SK-N-SH (cell line): ENCODE measurements around the gene GRK1. TPM values are rescaled to one million over a fixed set of nuclear protein-coding genes. Genes with fewer than 3 reads are reported as not detected.

ENCODE experiments used
- CTCF ChIA-PET: fragments of 300-600, 350-600 bp; formaldehyde crosslinking; extraction: SDS; loops from one replicate; lab custom pipeline; 2021; lab: Yijun Ruan, JAX
- POLR2A ChIA-PET: fragments of 350-600 bp; sonication (Branson Sonifier 250); formaldehyde crosslinking; extraction: SDS; loops from one replicate; lab custom pipeline; 2020; ENCODE audit warnings: antibody characterized with exemption, inconsistent platforms; lab: Yijun Ruan, JAX
- DNase-seq: peaks from one replicate; pipeline ENCODE4 v3.0.0; 2012
- H2AFZ ChIP-seq: fragments of 200-600 bp; sonication (generic); 2 replicates; pipeline ENCODE4 v1.8.1; 2016; ENCODE audit warnings: antibody characterized with exemption, mild to moderate bottlenecking, low read depth
- H3F3A ChIP-seq: fragments of 200-600 bp; sonication (generic); replicated peaks from 2 replicates; pipeline ENCODE3; 2016; ENCODE audit warnings: antibody characterized with exemption, mild to moderate bottlenecking; ENCODE audit not compliant: insufficient read depth
- H3K27ac ChIP-seq, 2 experiments: fragments of 200-500 bp in 1 of 2; fragments of 200-600 bp in 1 of 2; sonication (Bioruptor generic) in 1 of 2; sonication (generic), shearing (Covaris generic) in 1 of 2; 2 replicates each; pipeline versions ENCODE4 v1.5.1 to v1.6.1; 2014 to 2016; ENCODE audit warnings: low read depth in 2 of 2, inconsistent platforms in 1 of 2, low read length in 1 of 2, mild to moderate bottlenecking in 1 of 2, mixed read lengths in 1 of 2
- H3K27me3 ChIP-seq: fragments of 200-600 bp; sonication (generic), shearing (Covaris generic); 2 replicates; pipeline ENCODE4 v1.6.1; 2016; ENCODE audit warnings: mixed run types; ENCODE audit not compliant: insufficient read depth
- H3K36me3 ChIP-seq, 2 experiments: fragments of 200-500 bp in 1 of 2; fragments of 200-600 bp in 1 of 2; sonication (Bioruptor generic) in 1 of 2; sonication (generic) in 1 of 2; replicated peaks in 1 of 2; 2 replicates each; pipeline versions ENCODE3 to v1.5.1; 2014 to 2016; ENCODE audit warnings: low read length in 1 of 2, mild to moderate bottlenecking in 1 of 2; ENCODE audit not compliant: insufficient read depth in 2 of 2, control insufficient read depth in 1 of 2
- H3K4me1 ChIP-seq, 2 experiments: fragments of 200-500 bp in 1 of 2; fragments of 200-600 bp in 1 of 2; sonication (Bioruptor generic) in 1 of 2; sonication (generic), shearing (Covaris generic) in 1 of 2; 2 replicates each; pipeline versions ENCODE4 v1.5.1 to v1.6.1; 2014 to 2016; ENCODE audit warnings: low read depth in 1 of 2, low read length in 1 of 2, mixed run types in 1 of 2; ENCODE audit not compliant: insufficient read depth in 2 of 2, control insufficient read depth in 1 of 2
- H3K4me2 ChIP-seq: fragments of 200-600 bp; sonication (generic), shearing (Covaris generic); 2 replicates; pipeline ENCODE4 v1.6.1; 2017; ENCODE audit warnings: mixed run types
- H3K4me3 ChIP-seq, 2 experiments: fragments of 200-500 bp in 1 of 2; fragments of 200-600 bp in 1 of 2; sonication (Bioruptor generic) in 1 of 2; sonication (generic), shearing (Covaris generic) in 1 of 2; 2 replicates each; pipeline versions ENCODE4 v1.5.1 to v1.8.1; 2014 to 2016; ENCODE audit warnings: low read depth in 2 of 2, inconsistent platforms in 1 of 2, low read length in 1 of 2, mild to moderate bottlenecking in 1 of 2, mixed read lengths in 1 of 2, moderate library complexity in 1 of 2
- H3K79me2 ChIP-seq: fragments of 200-600 bp; sonication (generic); 2 replicates; pipeline ENCODE4 v1.8.1; 2017; ENCODE audit warnings: mild to moderate bottlenecking; ENCODE audit not compliant: insufficient read depth
- H3K9ac ChIP-seq: fragments of 200-600 bp; sonication (generic); 2 replicates; pipeline ENCODE4 v1.6.1; 2017; ENCODE audit warnings: mixed run types
- H3K9me2 ChIP-seq: fragments of 200-600 bp; sonication (generic); 2 replicates; pipeline ENCODE4 v1.6.1; 2017; ENCODE audit warnings: mixed run types
- H3K9me3 ChIP-seq: fragments of 200-600 bp; sonication (generic); 2 replicates; pipeline ENCODE4 v1.6.1; 2017; ENCODE audit warnings: mixed run types, mild to moderate bottlenecking, moderate library complexity
- H4K20me1 ChIP-seq: fragments of 200-600 bp; sonication (generic); 2 replicates; pipeline ENCODE4 v1.6.1; 2017; ENCODE audit warnings: mild to moderate bottlenecking, mixed run types; ENCODE audit not compliant: insufficient read depth
- CHD2 ChIP-seq: fragments of 150-350 bp; IDR thresholded peaks from 2 replicates; pipeline ENCODE4 v1.6.1; 2018; ENCODE audit warnings: low read length; ENCODE audit not compliant: partially characterized antibody
- EZH2phosphoT487 ChIP-seq: fragments of 200-600 bp; sonication (generic); IDR thresholded peaks from 2 replicates; pipeline ENCODE4 v1.6.1; 2017; ENCODE audit warnings: low read depth, mixed run types, mild to moderate bottlenecking, antibody characterized with exemption, moderate library complexity, borderline replicate concordance
- FOSL2 ChIP-seq: IDR thresholded peaks from 2 replicates; pipeline ENCODE4 v1.4.0; 2012; ENCODE audit warnings: low read depth, mild to moderate bottlenecking, moderate library complexity, borderline replicate concordance
- GATA2 ChIP-seq: sonication (generic); formaldehyde crosslinking; IDR thresholded peaks from 2 replicates; pipeline ENCODE4 v1.5.0; 2020; ENCODE audit warnings: mild to moderate bottlenecking, missing genetic modification reagents
- JUND ChIP-seq: IDR thresholded peaks from 2 replicates; pipeline ENCODE4 v1.4.0; 2012
- MEF2A ChIP-seq: IDR thresholded peaks from 2 replicates; pipeline ENCODE4 v1.4.0; 2012; ENCODE audit warnings: low read depth, borderline replicate concordance
- NFIC ChIP-seq: IDR thresholded peaks from 2 replicates; pipeline ENCODE4 v1.4.0; 2012; ENCODE audit warnings: borderline replicate concordance
- RCOR1 ChIP-seq: fragments of 150-350 bp; IDR thresholded peaks from 2 replicates; pipeline ENCODE4 v1.6.1; 2017; ENCODE audit warnings: antibody characterized with exemption, low read length
- RFX5 ChIP-seq: IDR thresholded peaks from 2 replicates; pipeline ENCODE4 v1.6.1; 2012; ENCODE audit warnings: mild to moderate bottlenecking, improper control_type of control experiment, low read length
- RXRA ChIP-seq: IDR thresholded peaks from 2 replicates; pipeline ENCODE4 v1.4.0; 2012; ENCODE audit warnings: low read depth, mild to moderate bottlenecking, borderline replicate concordance
- SMC3 ChIP-seq: IDR thresholded peaks from 2 replicates; pipeline ENCODE4 v1.6.1; 2012; ENCODE audit warnings: low read depth, low read length, improper control_type of control experiment
- TAF1 ChIP-seq: IDR thresholded peaks from 2 replicates; pipeline ENCODE4 v1.6.1; 2012; ENCODE audit warnings: low read depth, mild to moderate bottlenecking, low read length, moderate library complexity, borderline replicate concordance
- YY1 ChIP-seq: IDR thresholded peaks from 2 replicates; pipeline ENCODE4 v1.4.0; 2012; ENCODE audit warnings: low read depth, mild to moderate bottlenecking
- WGBS: methylation state at CpG from one replicate; pipeline ENCODE4 v1.1.6; 2017; ENCODE audit warnings: low lambda C conversion rate; 5-methylcytosine and 5-hydroxymethylcytosine counted together
- polyA plus RNA-seq, 3 experiments: library from polyadenylated mRNA; depleted of rRNA; stranded (reverse); fragments of >200 nt; gene quantifications; 2 replicates each; pipeline ENCODE4 v1.2.3, GENCODE V29; 2012
- TF ChIP-seq, protein P1 (sequence below): IDR thresholded peaks from 2 replicates; pipeline ENCODE4 v1.4.0; 2012; ENCODE audit warnings: low read depth, borderline replicate concordance
- TF ChIP-seq, protein P2 (sequence below): fragments of 200-600 bp; sonication (generic); IDR thresholded peaks from 2 replicates; pipeline ENCODE4 v1.6.1; 2017; ENCODE audit warnings: antibody characterized with exemption, mild to moderate bottlenecking, moderate library complexity
- TF ChIP-seq, protein P3 (sequence below): IDR thresholded peaks from 2 replicates; pipeline ENCODE4; 2012
- TF ChIP-seq, protein P4 (sequence below): IDR thresholded peaks from 2 replicates; pipeline ENCODE4 v1.4.0; 2012; ENCODE audit warnings: low read depth, borderline replicate concordance

GRK1 gene
- polyA plus RNA-seq, 1 of the 3 experiments (the other 2 are of a cell fraction), result 0.12 TPM

DNA sequence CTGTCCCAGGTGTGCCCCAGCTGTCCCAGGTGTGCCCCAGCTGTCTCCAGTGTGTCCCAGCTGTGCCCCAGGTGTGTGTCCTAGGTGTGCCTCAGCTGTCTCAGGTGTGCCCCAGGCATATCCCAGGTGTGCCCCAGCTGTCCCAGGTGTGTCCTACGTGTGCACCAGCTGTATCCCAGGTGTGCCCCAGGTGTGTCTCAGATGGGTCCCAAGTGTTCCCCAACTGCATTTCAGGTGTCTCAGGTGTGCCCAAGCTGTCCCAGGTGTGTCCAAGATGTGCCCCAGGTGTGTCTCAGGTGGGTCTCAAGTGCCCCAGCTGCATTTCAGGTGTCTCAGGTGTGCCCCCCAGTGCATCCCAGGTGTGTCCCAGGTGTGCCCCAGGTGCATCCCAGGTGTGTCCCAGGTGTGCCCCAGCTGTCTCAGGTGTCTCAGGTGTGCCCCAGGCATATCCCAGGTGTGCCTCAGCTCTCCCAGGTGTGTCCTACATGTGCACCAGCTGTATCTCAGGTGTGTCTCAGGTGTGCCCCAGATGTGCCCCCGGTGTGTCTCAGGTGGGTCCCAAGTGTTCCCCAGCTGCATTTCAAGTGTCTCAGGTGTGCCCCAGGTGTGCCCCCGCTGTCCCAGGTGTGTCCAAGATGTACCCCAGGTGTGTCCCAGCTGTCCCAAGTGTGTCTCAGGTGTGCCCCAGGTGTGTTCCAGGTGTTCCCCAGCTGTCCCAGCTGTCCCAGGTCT lies 1.3 kb upstream of the GRK1 start:
- WGBS, result 0% methylated on average over 2 of the region's 3 CpGs
- no peak overlapping the region for H3K4me3 ChIP-seq
- TF ChIP-seq CHD2, result no peak
- no peak for TF ChIP-seq RCOR1
- TF ChIP-seq, protein P1, sequence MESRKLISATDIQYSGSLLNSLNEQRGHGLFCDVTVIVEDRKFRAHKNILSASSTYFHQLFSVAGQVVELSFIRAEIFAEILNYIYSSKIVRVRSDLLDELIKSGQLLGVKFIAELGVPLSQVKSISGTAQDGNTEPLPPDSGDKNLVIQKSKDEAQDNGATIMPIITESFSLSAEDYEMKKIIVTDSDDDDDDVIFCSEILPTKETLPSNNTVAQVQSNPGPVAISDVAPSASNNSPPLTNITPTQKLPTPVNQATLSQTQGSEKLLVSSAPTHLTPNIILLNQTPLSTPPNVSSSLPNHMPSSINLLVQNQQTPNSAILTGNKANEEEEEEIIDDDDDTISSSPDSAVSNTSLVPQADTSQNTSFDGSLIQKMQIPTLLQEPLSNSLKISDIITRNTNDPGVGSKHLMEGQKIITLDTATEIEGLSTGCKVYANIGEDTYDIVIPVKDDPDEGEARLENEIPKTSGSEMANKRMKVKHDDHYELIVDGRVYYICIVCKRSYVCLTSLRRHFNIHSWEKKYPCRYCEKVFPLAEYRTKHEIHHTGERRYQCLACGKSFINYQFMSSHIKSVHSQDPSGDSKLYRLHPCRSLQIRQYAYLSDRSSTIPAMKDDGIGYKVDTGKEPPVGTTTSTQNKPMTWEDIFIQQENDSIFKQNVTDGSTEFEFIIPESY, result no peak
- TF ChIP-seq MEF2A, result no peak
- no peak for TF ChIP-seq RFX5
- no peak for TF ChIP-seq NFIC
- TF ChIP-seq, protein P2, sequence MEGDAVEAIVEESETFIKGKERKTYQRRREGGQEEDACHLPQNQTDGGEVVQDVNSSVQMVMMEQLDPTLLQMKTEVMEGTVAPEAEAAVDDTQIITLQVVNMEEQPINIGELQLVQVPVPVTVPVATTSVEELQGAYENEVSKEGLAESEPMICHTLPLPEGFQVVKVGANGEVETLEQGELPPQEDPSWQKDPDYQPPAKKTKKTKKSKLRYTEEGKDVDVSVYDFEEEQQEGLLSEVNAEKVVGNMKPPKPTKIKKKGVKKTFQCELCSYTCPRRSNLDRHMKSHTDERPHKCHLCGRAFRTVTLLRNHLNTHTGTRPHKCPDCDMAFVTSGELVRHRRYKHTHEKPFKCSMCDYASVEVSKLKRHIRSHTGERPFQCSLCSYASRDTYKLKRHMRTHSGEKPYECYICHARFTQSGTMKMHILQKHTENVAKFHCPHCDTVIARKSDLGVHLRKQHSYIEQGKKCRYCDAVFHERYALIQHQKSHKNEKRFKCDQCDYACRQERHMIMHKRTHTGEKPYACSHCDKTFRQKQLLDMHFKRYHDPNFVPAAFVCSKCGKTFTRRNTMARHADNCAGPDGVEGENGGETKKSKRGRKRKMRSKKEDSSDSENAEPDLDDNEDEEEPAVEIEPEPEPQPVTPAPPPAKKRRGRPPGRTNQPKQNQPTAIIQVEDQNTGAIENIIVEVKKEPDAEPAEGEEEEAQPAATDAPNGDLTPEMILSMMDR, result no peak
- TF ChIP-seq, protein P3, sequence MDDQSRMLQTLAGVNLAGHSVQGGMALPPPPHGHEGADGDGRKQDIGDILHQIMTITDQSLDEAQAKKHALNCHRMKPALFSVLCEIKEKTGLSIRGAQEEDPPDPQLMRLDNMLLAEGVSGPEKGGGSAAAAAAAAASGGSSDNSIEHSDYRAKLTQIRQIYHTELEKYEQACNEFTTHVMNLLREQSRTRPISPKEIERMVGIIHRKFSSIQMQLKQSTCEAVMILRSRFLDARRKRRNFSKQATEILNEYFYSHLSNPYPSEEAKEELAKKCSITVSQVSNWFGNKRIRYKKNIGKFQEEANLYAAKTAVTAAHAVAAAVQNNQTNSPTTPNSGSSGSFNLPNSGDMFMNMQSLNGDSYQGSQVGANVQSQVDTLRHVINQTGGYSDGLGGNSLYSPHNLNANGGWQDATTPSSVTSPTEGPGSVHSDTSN, result no peak
- TF ChIP-seq EZH2phosphoT487, result no peak
- TF ChIP-seq, protein P4, sequence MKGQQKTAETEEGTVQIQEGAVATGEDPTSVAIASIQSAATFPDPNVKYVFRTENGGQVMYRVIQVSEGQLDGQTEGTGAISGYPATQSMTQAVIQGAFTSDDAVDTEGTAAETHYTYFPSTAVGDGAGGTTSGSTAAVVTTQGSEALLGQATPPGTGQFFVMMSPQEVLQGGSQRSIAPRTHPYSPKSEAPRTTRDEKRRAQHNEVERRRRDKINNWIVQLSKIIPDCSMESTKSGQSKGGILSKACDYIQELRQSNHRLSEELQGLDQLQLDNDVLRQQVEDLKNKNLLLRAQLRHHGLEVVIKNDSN, result no peak
- TF ChIP-seq JUND, result no peak
- TF ChIP-seq RXRA, result no peak
- no peak for TF ChIP-seq YY1
- TF ChIP-seq SMC3, result no peak
- TF ChIP-seq FOSL2, result no peak
- no peak for TF ChIP-seq TAF1
- TF ChIP-seq GATA2 (CRISPR knock-in tag), result no peak
- CTCF ChIA-PET, result interaction anchor here (1.0 to 3.2 kb wide), 4 partner anchors 11 to 723 kb away, joined by 3 to 19 read pairs (median 3); no protein-coding TSS in a partner anchor
- peaks cover 13% of the 10 kb centered on the region; the same call in 1 of the 2 replicates for H3K9me3 ChIP-seq
- H3K4me2 ChIP-seq, result no peak overlapping the region
- no peaks in the 10 kb centered on the region; a peak in 1 of 4 replicates for H3K4me1 ChIP-seq
- DNase-seq, result no peak
- no peak overlapping the region for H2AFZ ChIP-seq
- H3K9me2 ChIP-seq, result no peaks in the 10 kb centered on the region
- H3K79me2 ChIP-seq, result no peaks in the 10 kb centered on the region
- H3F3A ChIP-seq, result peaks cover 11% of the 10 kb centered on the region
- H3K27ac ChIP-seq, result no peak overlapping the region
- no peaks in the 10 kb centered on the region for H3K36me3 ChIP-seq
- H4K20me1 ChIP-seq, result no peaks in the 10 kb centered on the region
- H3K9ac ChIP-seq, result no peak overlapping the region
- no peaks in the 10 kb centered on the region for H3K27me3 ChIP-seq
- POLR2A ChIA-PET, result no interaction called here
